NT2/D1 (cell line): ENCODE measurements around the gene UBL4A.

Experiments used
- YY1 ChIP-seq: IDR thresholded peaks from 2 replicates; pipeline ENCODE4 v1.6.1; 2011; ENCODE audit not compliant: insufficient read length, insufficient read depth
- ZNF274 ChIP-seq: IDR thresholded peaks from 2 replicates; pipeline ENCODE4 v1.6.1; 2011; ENCODE audit warnings: mild to moderate bottlenecking, low read depth, low read length

DNA sequence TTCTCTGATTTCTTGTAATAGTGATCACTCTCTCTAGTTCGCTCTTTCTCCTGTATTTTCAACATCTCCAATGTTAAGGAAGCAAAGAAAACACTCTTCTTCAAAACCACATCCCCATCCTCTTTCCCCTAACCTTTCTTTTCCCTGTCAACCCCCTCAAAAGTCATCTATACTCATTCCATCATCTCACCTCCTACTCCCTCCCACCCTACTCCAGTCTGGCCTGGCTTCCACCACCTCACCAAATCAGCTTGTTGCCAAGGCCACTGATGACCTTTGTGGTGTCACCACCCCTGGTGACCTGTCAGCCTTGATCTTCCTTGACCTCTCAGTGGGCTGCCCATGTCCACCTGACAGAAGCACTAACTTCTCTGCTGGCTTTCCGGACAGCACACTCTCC is 27.3 kb upstream of the UBL4A start:
- TF ChIP-seq YY1 (no peak), ZNF274 (no peak)
